HG03135 (cell line): Measurements from ENCODE around the gene ITPR3.

Experiments
- ATAC-seq: cut with Tn5 transposase; IDR thresholded peaks from one replicate; pipeline ENCODE4 v1.9.1; 2021; ENCODE audit warnings: mild to moderate bottlenecking, moderate library complexity; ENCODE audit not compliant: unreplicated experiment

The ITPR3 gene

GRCh38 chr6:33727932-33728331 lies 106.8 kb downstream of the ITPR3 start:
- no peak for ATAC-seq

- ATAC-seq: no peak
Measured at GRCh38 chr6:33728438-33728837, 107.3 kb downstream of the ITPR3 start.

DNA sequence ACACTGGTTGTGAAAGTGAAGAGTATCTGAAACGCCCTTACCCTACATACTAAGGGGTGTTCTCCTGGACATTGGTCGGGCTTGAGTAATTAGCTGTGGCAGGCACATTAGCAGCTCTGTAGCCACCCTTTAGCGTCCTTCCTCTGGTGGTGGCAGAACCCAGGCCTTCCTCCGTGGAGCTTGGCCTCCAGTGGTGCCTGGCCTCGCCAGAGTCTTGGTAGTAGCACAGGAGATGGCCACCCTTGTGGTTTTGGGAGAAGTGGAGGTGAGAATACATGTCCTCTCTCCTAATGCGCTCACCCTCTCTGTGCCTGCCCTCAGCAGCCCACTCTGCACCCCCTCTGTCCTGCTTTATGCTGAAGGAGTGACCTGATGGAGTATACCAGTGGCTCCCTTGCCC lies 107.9 kb downstream of the ITPR3 start:
- no peak for ATAC-seq

- no peak for ATAC-seq
Measured at GRCh38 chr6:33730611-33731010, 109.5 kb downstream of the ITPR3 start.

GRCh38 chr6:33731035-33731434 lies 109.9 kb downstream of the ITPR3 start:
- ATAC-seq: no peak

DNA sequence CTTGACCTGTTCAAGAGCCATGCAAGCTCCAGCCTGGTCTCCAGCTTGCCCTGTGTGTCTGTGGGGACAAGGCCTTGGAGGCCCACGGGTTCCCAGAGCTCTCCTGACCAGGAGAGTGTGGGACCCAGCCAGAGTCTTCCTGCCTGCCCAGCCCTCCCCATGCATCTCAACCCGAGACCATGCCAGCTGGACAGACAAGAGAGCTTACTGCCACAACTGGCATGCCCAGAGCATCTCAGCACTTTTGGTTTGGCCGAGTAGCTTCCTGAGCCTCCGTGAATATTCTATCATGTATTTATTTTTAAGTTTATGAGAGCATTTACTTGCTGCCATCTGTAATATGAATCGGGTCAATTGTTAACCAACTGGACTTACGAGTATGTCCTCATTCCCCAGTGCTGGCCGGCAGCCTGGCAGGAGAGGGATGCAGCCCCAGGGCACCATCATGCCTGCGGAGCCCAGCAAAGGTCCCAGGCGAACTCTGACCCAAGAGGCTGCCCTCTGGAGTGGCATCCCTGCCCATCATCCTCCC lies 110.7 kb downstream of the ITPR3 start:
- no peak for ATAC-seq

DNA sequence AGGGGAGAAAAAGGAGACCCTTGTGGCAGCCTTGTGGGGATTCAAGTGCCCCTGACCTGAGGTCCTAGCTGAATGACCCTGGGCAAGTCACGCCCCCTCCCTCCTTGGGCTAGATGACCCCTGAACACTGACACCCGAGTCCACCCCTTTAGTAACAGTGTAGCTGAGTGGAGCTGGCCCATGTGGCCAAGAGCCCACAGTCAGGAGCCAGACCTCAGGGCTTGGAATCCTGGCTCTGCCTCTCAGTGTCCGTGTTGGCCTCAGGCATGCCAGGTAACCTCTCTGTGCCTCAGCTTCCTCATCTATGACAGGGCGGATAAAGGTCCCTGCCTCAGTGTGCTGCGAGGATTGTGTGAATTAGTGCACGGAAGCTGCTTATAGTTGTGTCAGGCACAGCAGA lies 111.3 kb downstream of the ITPR3 start:
- ATAC-seq: no peak

GRCh38 chr6:33732817-33733708 lies 111.9 kb downstream of the ITPR3 start:
- ATAC-seq: no peak

- ATAC-seq: no peak
Measured at GRCh38 chr6:33733709-33734007, 112.5 kb downstream of the ITPR3 start.

GRCh38 chr6:33735216-33735615 lies 114.1 kb downstream of the ITPR3 start:
- ATAC-seq: no peak

DNA sequence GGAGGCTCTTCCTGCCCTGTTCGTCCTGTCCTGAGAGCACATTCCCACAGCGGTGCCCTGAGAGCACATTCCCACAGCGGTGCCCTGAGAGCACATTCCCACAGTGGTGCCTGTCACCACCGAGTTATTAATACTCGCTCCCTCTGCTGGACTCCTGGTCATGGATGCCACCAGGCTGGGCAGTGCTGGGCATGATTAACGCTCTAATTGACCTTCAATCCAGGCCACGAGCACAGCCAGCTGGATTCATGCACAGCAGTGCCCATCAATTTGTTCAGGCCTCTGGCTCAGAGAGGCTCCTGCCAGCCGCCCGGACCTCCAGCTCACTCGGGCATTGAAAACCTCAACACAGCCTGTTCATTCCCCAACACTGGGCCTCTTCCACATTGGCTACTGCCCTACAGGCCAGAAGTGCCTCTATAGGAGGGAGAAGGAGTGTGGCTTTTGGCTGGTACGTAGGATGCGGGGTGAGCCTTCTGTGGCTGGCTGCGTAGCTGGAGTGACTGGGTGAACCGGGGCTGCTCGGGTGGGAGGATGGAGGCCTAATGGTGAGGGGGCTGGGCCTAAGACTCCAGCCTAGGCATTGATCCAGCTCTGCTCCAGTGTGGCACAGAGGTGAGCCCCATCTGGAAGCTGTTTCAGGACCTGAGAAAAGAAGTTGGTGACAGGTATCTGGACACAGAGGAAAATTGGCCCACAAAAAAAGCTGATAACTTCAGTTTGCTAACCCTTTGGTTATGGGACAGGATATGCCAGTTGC lies 116.3 kb downstream of the ITPR3 start:
- ATAC-seq: no peak

DNA sequence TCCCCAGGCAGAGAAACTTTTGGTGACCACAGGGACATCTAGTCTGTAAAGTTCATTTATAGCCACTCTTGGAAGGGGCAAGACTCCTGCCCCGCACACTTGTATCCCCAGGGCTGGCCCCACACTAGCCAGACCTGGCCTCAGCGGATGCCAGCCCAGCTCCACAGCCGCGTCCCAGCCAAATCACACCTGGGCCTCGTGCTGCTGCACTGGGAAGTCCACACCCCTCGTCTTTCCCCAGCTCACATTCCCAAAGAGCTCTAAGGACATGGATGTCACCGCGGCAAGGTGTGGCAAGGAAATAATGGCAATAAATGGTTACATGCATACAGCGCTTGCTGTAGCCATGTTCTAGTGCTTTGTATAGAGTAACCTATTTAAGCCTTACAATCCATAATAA lies 117.0 kb downstream of the ITPR3 start:
- ATAC-seq: no peak

DNA sequence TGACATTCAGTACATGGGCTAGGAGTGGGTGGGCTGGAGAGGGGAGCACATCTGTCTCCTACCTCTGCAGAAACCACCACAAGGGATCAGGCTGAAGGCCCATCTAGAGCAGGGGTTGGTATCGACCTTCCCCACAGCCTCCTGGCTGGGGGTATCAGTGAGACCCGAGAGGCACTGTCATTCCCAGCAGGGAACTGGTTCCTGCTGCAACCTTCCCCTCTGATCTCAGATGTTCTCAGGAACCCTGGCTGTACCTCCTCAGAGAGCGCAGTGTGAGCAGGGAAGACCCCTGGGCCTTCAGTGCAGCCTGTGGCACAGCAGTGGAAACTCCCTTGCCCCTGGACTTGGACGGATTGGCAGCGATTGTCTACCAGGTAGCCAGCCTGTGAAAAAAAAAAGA lies 117.8 kb downstream of the ITPR3 start:
- no peak for ATAC-seq

- no peak for ATAC-seq
Measured at GRCh38 chr6:33739571-33739970, 118.4 kb downstream of the ITPR3 start.

- ATAC-seq: no peak
Measured at GRCh38 chr6:33740204-33740608, 119.1 kb downstream of the ITPR3 start.

GRCh38 chr6:33740794-33741193 lies 119.7 kb downstream of the ITPR3 start:
- ATAC-seq: no peak

DNA sequence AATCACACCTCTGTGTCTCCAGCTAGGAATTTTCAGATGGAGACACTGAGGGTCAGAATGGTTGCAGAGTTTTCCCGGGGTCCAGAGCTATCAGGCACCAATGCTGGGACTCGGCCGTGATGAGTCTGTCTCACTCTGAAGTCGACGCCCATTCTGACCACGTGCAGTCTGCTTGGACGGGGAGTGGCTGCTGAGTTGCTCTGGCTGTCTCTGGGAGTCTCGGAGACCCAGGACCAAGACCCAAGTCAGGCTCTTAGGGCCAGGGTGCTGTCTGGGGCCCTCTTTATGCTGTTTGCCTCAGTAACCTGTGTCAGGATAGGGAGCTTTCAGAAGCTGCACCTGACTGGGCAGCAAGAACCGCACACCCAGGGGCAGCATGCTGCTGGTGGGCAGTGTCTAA lies 121.0 kb downstream of the ITPR3 start:
- ATAC-seq: no peak

GRCh38 chr6:33742837-33743236 lies 121.7 kb downstream of the ITPR3 start:
- ATAC-seq: no peak

- ATAC-seq: no peak
Measured at GRCh38 chr6:33744001-33744848, 123.1 kb downstream of the ITPR3 start.

- no peak for ATAC-seq
Measured at GRCh38 chr6:33744895-33745546, 123.9 kb downstream of the ITPR3 start.

DNA sequence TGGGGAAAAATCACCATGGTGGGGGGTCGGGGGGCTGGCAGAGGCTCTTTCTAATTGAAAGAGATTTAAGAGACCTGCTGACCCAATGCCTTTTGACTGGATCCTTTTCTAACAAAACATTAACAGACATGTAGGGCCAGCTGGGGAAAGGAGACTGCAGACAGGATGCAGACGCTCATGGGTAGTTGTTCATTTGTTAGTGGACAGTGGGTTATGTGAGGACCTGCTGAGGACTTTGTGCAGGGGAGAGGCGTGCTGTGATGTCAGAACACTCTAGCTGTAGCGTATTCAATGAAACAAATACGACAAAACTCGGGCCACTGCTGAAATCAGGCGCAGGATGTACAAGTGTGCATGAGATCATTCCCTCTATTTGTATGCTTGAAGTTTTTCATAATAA lies 124.4 kb downstream of the ITPR3 start:
- ATAC-seq: no peak
